Kidney (tissue), 14 donors: Measurements from ENCODE around the gene TAMM41. TPM values are rescaled to one million over a fixed set of nuclear protein-coding genes. Genes with fewer than 3 reads are reported as not detected.

Experiments
- DNase-seq, 5 donors: peaks; one replicate each; pipeline ENCODE4 v3.0.0-alpha.2; 2013 to 2020
- FAIRE-seq: peaks from 2 replicates; lab custom pipeline; 2012; peaks lifted over from hg19 to GRCh38; lab: Jason Lieb, UNC
- H3K27ac ChIP-seq, 2 donors: one replicate each; pipeline ENCODE4 v1.7.0; 2013; ENCODE audit warnings: low read depth in 2 of 2, low read length in 2 of 2, inconsistent platforms in 1 of 2
- H3K27me3 ChIP-seq: one replicate; pipeline ENCODE4 v1.7.1; 2013; ENCODE audit warnings: low read length, inconsistent platforms; ENCODE audit not compliant: control insufficient read depth, insufficient read depth
- H3K36me3 ChIP-seq, 3 donors: one replicate each; pipeline versions ENCODE4 v1.7.0 to v1.7.1; 2013; ENCODE audit warnings: low read length in 3 of 3, control low read depth in 1 of 3, inconsistent platforms in 1 of 3; ENCODE audit not compliant: insufficient read depth in 3 of 3, control insufficient read depth in 2 of 3
- H3K4me1 ChIP-seq, 3 donors: one replicate each; pipeline versions ENCODE4 v1.7.0 to v1.7.1; 2013; ENCODE audit warnings: low read length in 3 of 3, inconsistent platforms in 1 of 3, low read depth in 1 of 3; ENCODE audit not compliant: control insufficient read depth in 2 of 3, insufficient read depth in 2 of 3
- H3K4me3 ChIP-seq, 3 donors: one replicate each; pipeline versions ENCODE4 v1.7.0 to v1.8.1; 2013; ENCODE audit warnings: low read length in 3 of 3, control low read depth in 1 of 3, inconsistent platforms in 1 of 3
- H3K9ac ChIP-seq, 3 donors: one replicate each; pipeline versions ENCODE4 v1.7.0 to v1.7.1; 2013; ENCODE audit warnings: low read length in 3 of 3, control low read depth in 1 of 3, inconsistent platforms in 1 of 3
- H3K9me3 ChIP-seq, 3 donors: one replicate each; pipeline versions ENCODE4 v1.7.0 to v1.7.1; 2013; ENCODE audit warnings: low read length in 3 of 3, control low read depth in 1 of 3, inconsistent platforms in 1 of 3; ENCODE audit not compliant: control insufficient read depth in 2 of 3, insufficient read depth in 1 of 3
- intact Hi-C: fragments of 100-400 bp; cut with DNase I; formaldehyde crosslinking; loops from one replicate; pipeline ENCODE4 v1.11.1; 2022
- polyA plus RNA-seq: library from polyadenylated mRNA; stranded (reverse); fragments of 350-450 nt; fragmentation: Illumina TruSeq; extraction: RNeasy Lipid Tissue Mini Kit (QIAGEN cat#74804); gene quantifications from one replicate; pipeline ENCODE4 v1.2.3, GENCODE V29; 2014; ENCODE audit warnings: low read depth, low replicate concordance; ENCODE audit not compliant: insufficient read depth
- total RNA-seq: library from RNA; stranded (reverse); fragmentation: NEBNext Ultra II Directional; extraction: Animal tissue kit (Norgen Biotek cat#: 25700); gene quantifications from one replicate; pipeline ENCODE4 v1.2.1, GENCODE V29; 2021
- TF ChIP-seq, protein P1 (sequence below): IDR thresholded peaks from 3 replicates; pipeline ENCODE4 v1.5.1; 2012; ENCODE audit warnings: mild to moderate bottlenecking, moderate library complexity, borderline replicate concordance; ENCODE audit not compliant: insufficient read depth; ENCODE audit errors: extremely low read depth
- donor health status: control.
- donor health status: control.
- donor health status: control.
- donor health status: control.
- donor health status: control.
- donor health status: DM: yes; HTN: yes; CAD: no.
- donor health status: Normal renal cell carcinoma (clear cell type).

TAMM41 gene
- total and polyA plus RNA-seq, 2 donors from 2014 or later = 10.3 to 19.4 TPM

DNA sequence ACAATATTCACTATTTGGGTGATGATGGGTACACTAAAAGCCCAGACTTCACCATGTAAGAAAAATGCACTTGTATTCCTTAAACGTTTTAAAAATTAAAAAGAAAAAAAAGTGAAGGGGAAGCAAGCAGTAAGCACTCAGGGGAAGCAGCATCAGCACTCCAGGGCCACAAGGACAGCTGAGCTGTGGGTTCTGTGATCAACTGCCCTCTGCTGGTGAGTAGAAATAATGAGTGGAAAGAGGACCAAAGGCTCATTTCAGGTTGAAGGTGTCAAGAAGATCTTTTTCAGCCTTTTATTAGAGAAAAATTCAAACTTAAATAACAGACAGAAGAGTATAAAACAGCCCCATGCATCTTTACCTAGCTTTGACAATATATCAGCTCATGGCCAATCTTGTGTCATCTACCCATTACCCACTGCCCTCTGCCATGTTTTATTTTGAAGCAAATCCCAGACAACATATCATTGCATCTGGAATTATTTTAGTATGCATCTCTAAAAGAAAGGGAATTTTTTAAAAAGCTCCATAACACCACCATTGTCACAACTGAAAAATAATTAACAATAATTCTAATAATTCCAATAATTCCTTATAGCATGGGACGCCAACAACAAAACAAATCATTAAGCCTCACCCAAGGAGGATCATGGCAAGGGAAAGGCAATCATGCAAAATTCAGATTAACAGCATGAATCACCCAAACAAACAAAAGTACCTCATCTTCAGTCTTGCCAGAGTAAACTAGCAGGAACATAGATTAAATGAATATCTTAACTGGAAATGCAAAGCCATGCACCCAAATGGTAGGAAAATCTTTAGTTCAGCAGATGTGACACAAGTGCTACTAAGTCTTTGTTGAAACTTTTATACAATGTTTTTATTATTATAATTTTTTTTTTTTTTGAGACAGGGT is 42.5 kb downstream of the TAMM41 start:
- peak in 2 of 5 donors; percentile 53 to 57 for DNase-seq
- Histone ChIP-seq H3K36me3 (peaks cover 7 to 23% (median 9%) of the 10 kb centered on the region in 3 donors), H3K4me3 (no peak overlapping the region), H3K4me1 (peaks cover 0 to 3% (median 0%) of the 10 kb centered on the region in 3 donors), H3K9me3 (peaks cover 0 to 2% (median 0%) of the 10 kb centered on the region in 3 donors), H3K9ac (no peak overlapping the region), H3K27me3 (no peaks in the 10 kb centered on the region), H3K27ac (no peak overlapping the region)
- intact Hi-C loops = loop anchor here (10.0 kb wide), 1 partner anchor 419 kb away; no protein-coding TSS in a partner anchor
- no peak for FAIRE-seq
- TF ChIP-seq, protein P1, sequence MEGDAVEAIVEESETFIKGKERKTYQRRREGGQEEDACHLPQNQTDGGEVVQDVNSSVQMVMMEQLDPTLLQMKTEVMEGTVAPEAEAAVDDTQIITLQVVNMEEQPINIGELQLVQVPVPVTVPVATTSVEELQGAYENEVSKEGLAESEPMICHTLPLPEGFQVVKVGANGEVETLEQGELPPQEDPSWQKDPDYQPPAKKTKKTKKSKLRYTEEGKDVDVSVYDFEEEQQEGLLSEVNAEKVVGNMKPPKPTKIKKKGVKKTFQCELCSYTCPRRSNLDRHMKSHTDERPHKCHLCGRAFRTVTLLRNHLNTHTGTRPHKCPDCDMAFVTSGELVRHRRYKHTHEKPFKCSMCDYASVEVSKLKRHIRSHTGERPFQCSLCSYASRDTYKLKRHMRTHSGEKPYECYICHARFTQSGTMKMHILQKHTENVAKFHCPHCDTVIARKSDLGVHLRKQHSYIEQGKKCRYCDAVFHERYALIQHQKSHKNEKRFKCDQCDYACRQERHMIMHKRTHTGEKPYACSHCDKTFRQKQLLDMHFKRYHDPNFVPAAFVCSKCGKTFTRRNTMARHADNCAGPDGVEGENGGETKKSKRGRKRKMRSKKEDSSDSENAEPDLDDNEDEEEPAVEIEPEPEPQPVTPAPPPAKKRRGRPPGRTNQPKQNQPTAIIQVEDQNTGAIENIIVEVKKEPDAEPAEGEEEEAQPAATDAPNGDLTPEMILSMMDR = peak; percentile 74

DNA sequence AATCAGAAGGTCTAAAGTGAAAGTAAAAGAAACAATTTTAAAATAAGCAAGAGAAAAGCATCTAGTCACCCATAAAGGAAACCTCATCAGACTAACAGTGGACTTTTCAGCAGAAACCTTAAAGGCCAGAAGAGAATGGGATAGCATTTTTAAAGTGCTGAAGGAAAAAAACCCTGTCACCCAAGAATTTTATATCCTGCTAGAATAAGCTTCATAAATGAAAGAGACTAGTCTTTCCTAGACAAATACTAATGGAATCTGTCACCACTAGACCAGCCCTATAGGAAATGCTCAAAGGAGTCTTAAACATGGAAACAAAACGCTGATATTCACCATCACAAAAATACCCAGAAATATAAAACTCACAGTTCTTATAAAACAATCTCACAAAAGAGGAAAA is 46.9 kb downstream of the TAMM41 start:
- Histone ChIP-seq H3K9ac (no peak overlapping the region), H3K36me3 (peaks cover 0 to 19% (median 8%) of the 10 kb centered on the region in 3 donors), H3K27me3 (no peaks in the 10 kb centered on the region), H3K4me3 (no peak overlapping the region), H3K9me3 (peaks cover 0 to 2% (median 0%) of the 10 kb centered on the region in 3 donors), H3K4me1 (no peaks in the 10 kb centered on the region), H3K27ac (no peak overlapping the region)
- DNase-seq (no peak), FAIRE-seq (no peak)
- TF ChIP-seq, protein P1 = no peak
- intact Hi-C loops = loop anchor here (10.0 kb wide), 1 partner anchor 415 kb away; no protein-coding TSS in a partner anchor

DNA sequence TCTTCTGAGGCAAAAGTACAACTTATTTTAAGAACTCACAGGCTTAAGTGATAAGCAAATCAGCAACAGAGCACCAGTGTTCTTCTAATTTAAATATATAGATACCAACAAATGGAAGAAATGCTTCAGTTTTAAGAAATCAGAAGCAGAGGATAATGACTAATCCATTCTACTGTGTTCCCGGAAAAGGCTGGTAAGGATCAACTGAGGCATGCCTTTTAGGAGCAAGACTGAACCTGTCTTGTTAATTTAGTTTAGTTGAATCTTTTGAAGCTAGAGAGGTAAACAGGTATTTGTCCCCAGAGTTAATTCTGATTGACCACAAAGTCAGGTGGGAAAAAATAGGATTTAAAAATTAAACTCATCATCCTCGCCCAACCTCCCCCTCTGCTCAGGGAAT is 51.8 kb downstream of the TAMM41 start:
- H3K36me3 ChIP-seq = peaks cover 5 to 19% (median 11%) of the 10 kb centered on the region in 3 donors
- H3K27ac ChIP-seq = no peak overlapping the region
- no peak overlapping the region for H3K9ac ChIP-seq
- FAIRE-seq = no peak
- H3K9me3 ChIP-seq = peaks cover 0 to 2% (median 0%) of the 10 kb centered on the region in 3 donors
- H3K4me3 ChIP-seq = no peak overlapping the region
- TF ChIP-seq, protein P1 = no peak
- DNase-seq = no peak
- no peaks in the 10 kb centered on the region for H3K27me3 ChIP-seq
- no peaks in the 10 kb centered on the region for H3K4me1 ChIP-seq
- intact Hi-C loops = no loop called here
